AG10803 (cell line): ENCODE results near the gene GDPD3.

Experiments
- DNase-seq: peaks from one replicate; pipeline ENCODE4 v3.0.0; 2010; ENCODE audit warnings: low read depth
- H3K4me3 ChIP-seq: 2 replicates; pipeline ENCODE4 v1.5.1; 2011; ENCODE audit warnings: mild to moderate bottlenecking, low read length, control low read depth
- CTCF ChIP-seq: conservative IDR thresholded peaks from 2 replicates; pipeline ENCODE4 v1.5.1; 2011; ENCODE audit warnings: mild to moderate bottlenecking, low read length, control low read depth, inconsistent platforms

The GDPD3 gene

DNA sequence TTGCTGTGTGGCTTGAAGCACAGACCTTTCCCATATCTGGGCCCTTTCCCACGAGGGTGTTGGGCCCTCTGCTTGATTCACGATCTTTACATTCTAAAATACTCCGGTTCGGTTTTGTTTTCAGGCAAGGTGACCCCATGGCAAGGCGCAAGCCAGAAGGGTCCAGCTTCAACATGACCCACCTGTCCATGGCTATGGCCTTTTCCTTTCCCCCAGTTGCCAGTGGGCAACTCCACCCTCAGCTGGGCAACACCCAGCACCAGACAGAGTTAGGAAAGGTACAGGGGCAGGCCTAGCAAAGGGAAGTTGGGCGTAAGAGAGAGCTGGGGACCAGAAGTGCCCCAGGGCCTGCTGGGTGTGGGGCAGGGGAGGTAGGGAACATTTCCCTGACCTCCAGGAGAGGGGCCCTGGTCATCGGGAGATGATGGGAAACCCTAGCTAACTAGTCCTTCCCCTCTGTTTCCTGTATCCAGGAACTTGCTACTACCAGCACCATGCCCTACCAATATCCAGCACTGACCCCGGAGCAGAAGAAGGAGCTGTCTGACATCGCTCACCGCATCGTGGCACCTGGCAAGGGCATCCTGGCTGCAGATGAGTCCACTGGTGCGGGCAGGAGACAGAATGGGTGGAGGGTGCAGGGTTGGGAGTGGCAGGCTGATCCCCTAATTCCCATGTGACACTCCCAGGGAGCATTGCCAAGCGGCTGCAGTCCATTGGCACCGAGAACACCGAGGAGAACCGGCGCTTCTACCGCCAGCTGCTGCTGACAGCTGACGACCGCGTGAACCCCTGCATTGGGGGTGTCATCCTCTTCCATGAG is 46.4 kb downstream of the GDPD3 start:
- TF ChIP-seq CTCF, result no peak
- no peak for DNase-seq
- H3K4me3 ChIP-seq, result peak overlapping the region; percentile 97

DNA sequence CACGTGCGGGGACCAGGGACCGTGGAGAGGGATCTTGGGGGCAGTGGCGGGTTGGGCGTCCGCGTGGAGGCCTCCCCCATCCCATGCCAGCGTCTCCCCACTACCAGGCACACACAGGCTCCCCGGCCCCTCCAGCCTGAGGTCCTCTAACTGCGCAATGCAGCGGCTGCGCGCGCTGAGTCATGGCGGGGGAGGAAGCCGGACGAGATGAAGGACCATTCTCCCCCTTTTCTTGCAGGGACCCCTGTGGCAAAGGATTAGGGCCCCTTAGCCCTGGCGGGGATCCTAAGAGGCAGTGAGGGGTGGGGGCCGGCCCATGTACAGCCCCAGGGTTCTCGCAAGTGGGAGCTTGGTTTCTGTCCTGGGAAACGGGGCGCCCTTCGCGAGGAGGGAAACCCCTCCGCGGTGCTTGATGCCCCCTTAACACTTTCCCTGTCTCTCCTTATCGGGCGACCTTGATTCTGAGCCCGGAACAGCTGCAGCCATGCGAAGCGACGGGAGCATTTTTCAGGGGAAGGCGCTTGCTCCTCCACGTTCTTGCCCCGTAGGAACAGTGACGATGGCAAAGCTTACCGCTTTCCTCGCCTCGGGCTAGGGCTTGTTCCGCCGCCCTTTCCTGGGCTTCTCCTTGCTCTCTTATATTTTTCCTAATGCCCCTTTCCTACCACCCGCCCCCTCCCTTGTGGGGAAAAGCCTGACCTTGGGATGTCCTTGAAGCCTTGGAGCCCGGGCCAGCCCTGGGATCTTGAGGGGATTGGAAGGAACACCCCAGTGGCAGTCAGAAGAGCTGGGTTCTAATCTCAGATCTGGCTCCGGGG is 47.2 kb downstream of the GDPD3 start:
- peak overlapping the region; percentile 97 for H3K4me3 ChIP-seq
- TF ChIP-seq CTCF, result no peak
- DNase-seq, result peak; percentile 65

DNA sequence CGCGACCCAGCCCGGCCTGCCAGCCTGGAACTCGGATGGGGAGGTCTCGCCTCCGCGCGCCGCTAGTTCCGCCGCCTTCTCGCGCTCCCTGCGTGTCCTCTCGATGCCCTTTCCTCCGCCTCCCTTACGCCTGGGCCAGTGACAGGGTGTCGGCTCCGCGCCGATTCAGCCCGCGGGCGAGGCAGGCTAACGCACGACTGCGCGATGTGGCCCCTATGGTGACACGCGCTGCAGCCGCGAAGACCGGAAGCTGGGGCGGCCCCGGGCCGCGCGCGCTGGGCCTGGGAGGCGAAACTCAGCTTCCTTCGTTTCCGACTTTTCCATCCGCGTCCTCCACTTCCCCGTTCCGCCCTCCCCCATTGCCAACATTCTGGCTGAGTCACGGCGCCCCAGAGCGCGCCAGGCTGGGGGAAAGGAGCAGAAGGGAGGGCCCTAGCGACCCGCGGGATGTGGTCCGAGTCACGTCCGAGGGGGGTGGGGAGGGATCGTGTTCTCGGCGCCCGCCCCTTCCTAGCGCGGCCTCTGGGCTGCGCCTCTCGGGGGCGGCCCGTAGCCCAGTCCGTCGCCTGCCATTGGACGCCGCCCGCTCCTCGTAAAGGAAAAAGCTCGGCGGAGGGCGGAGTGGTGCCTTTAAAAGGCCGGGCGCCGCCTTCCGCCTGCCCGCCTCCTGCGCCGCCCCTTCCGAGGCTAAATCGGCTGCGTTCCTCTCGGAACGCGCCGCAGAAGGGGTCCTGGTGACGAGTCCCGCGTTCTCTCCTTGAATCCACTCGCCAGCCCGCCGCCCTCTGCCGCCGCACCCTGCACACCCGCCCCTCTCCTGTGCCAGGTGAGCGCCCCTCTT is 48.0 kb downstream of the GDPD3 start, which contains the start of gene ALDOA:
ALDOA (plus strand) TSS at position 659 of the 841 bp plus-strand sequence. CDS start 1,138 bp downstream, outside the sequence.
- TF ChIP-seq CTCF, result no peak

DNA sequence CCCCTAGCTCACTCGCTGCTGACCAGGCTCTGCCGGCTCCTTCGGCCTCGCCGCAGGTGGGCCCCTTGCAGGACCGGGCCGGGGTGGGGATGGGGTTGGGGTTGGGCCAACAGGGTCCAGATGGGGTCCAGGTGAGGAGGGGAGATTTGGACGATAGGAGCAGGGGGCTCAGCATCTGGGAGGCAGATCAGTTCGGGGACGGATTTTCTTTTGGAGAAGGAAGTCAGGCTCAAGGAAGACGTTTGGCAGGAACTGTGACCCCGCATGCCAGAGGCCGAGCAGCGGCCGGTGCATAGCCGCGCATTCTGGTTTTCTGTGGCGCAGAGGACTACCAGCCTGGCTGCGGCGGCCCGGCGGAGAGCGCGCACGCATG is 48.6 kb downstream of the GDPD3 start:
- H3K4me3 ChIP-seq, result peak overlapping the region; percentile 75
- DNase-seq, result no peak
- no peak for TF ChIP-seq CTCF

More for the DNA sequence above, 48.0 kb downstream of the GDPD3 start, which contains the start of gene ALDOA:
- H3K4me3 ChIP-seq, result peak within 1 kb of the TSS; percentile 97
- DNase-seq, result peak; percentile 99

- TF ChIP-seq CTCF, result peak; percentile 18
- no peak for DNase-seq
Measured at GRCh38 chr16:30063893-30064728, 49.2 kb downstream of the GDPD3 start.

DNA sequence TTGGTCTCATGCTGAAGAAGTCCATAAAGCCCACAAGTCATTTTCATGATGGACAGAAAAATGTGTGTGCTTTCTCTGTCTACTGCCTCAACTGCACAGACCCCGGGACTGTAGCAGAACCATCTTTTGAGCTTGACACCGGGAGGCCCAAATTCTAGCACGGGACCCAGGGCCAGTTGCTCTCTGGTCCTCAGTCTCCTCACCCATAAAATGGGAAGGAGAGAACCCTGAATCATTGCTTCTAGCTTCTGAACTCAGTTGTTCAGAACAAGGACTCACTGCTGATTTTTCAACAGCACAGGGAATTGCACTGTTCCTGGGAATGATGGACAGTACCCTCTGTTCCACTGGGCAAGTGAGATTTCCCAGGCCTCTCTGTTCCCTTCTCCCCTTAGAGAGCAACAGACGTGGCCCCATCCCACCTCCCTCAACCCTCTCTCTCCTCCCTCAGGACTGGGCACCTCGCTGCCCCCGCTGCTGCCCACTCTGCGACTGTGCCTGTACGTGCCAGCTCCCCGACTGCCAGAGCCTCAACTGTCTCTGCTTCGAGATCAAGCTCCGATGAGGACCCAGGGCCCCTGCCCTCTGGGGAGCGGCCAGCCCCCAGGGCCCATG is 50.0 kb downstream of the GDPD3 start:
- DNase-seq, result no peak
- H3K4me3 ChIP-seq, result peak overlapping the region; percentile 75
- TF ChIP-seq CTCF, result no peak

More at GRCh38 chr16:30063893-30064728, 49.2 kb downstream of the GDPD3 start:
- H3K4me3 ChIP-seq, result peak overlapping the region; percentile 75
